A549 (cell line): ENCODE results near the gene AQP7.

Source experiments
- CTCF ChIP-seq: fragments of >200 bp; sonication (Bioruptor Twin); formaldehyde crosslinking; IDR thresholded peaks from 3 replicates; pipeline ENCODE4 v1.5.1; 2016
- HOXA7 ChIP-seq: fragments of 250-450 bp; sonication (Bioruptor Pico); IDR thresholded peaks from 2 replicates; pipeline ENCODE4 v1.5.0; 2020; ENCODE audit warnings: mild to moderate bottlenecking, moderate library complexity
- MAFK ChIP-seq: fragments of 450-650 bp; IDR thresholded peaks from 2 replicates; pipeline ENCODE4 v1.6.1; 2014; ENCODE audit not compliant: partially characterized antibody
- POLR2A ChIP-seq: IDR thresholded peaks from 2 replicates; pipeline ENCODE4 v1.6.1; 2012; ENCODE audit warnings: mild to moderate bottlenecking, low read length
- RAD21 ChIP-seq, 2 experiments: fragments of >200 bp in 1 of 2; sonication (Bioruptor Twin) in 1 of 2; formaldehyde crosslinking in 1 of 2; IDR thresholded peaks in 1 of 2; conservative IDR thresholded peaks in 1 of 2; 2 replicates in 1 of 2; 3 replicates in 1 of 2; pipeline ENCODE4 v1.6.1; 2012 to 2018; ENCODE audit warnings: inconsistent platforms in 1 of 2
- RCOR1 ChIP-seq: fragments of 150-350 bp; IDR thresholded peaks from 2 replicates; pipeline ENCODE4 v1.6.1; 2014; ENCODE audit warnings: antibody characterized with exemption, low read length, low read depth
- TF ChIP-seq, protein P1 (sequence below): fragments of 150-350 bp; IDR thresholded peaks from 2 replicates; pipeline ENCODE4 v1.6.1; 2014; ENCODE audit warnings: low read depth, mild to moderate bottlenecking, low read length

DNA sequence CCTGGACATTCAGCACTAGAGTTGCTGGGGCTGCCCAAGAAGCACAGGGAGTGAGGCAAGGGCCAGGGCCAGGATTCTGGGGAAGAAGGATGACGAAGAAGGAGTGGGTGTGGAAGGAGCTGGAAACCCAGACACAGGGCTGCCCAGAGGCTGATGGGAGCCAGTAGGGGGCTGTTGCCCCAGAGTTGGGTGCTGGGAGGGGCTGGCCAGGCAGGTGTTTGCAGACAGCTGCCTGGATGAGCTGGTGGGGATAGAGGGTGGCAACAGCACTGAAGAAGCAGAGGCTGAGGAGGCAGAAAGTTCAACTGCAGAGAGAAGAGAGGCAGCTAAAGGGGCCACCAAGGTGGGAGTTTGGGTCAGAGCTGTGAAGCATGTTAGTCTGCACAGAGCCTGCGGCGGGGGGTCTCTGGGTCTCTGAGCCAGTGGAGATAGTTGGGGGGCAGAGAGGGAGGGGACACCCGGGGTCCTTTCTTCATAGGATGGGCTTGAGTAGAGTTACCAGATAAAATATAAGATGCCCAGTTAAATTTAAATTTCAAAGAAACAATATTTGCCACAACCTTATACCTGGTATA lies 2.5 kb upstream of the AQP7 start:
- TF ChIP-seq RAD21 (conservative IDR thresholded peaks at IDR 0.05 in 1 of 2, IDR thresholded peaks at IDR 0.05 in 1 of 2) (no peak), CTCF (no peak), POLR2A (no peak), RCOR1 (no peak), HOXA7 (no peak), MAFK (no peak)
- TF ChIP-seq, protein P1, sequence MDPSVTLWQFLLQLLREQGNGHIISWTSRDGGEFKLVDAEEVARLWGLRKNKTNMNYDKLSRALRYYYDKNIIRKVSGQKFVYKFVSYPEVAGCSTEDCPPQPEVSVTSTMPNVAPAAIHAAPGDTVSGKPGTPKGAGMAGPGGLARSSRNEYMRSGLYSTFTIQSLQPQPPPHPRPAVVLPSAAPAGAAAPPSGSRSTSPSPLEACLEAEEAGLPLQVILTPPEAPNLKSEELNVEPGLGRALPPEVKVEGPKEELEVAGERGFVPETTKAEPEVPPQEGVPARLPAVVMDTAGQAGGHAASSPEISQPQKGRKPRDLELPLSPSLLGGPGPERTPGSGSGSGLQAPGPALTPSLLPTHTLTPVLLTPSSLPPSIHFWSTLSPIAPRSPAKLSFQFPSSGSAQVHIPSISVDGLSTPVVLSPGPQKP: no peak
